HEK293 (cell line): ENCODE measurements around the gene RNF34.

Experiments used
- CTCF ChIA-PET: fragments of 350-600 bp; formaldehyde crosslinking; extraction: SDS; loops from one replicate; lab custom pipeline; 2021; ENCODE audit warnings: antibody characterized with exemption; lab: Yijun Ruan, JAX
- POLR2A ChIA-PET: fragments of 300-600 bp; formaldehyde crosslinking; extraction: SDS; loops from one replicate; lab custom pipeline; 2020; ENCODE audit warnings: antibody characterized with exemption, inconsistent platforms; lab: Yijun Ruan, JAX
- H3K27ac ChIP-seq: fragments of 200-500 bp; sonication (Bioruptor generic); 2 replicates; pipeline ENCODE4 v1.5.1; 2014; ENCODE audit warnings: low read depth, low read length, control low read depth, inconsistent platforms; ENCODE audit errors: extremely low read depth
- H3K36me3 ChIP-seq, 2 experiments: fragments of 200-500 bp in 1 of 2; sonication (Bioruptor generic) in 1 of 2; 1 replicate in 1 of 2; 2 replicates in 1 of 2; pipeline ENCODE4 v1.5.1; 2014 to 2017; ENCODE audit warnings: inconsistent platforms in 2 of 2, low read length in 2 of 2; ENCODE audit not compliant: control insufficient read depth in 2 of 2, insufficient read depth in 1 of 2
- H3K4me1 ChIP-seq: fragments of 200-500 bp; sonication (Bioruptor generic); 2 replicates; pipeline ENCODE4 v1.5.1; 2014; ENCODE audit warnings: mild to moderate bottlenecking, low read length, inconsistent platforms; ENCODE audit not compliant: control insufficient read depth, insufficient read depth
- H3K4me3 ChIP-seq: 2 replicates; pipeline ENCODE4 v1.5.1; 2011; ENCODE audit warnings: low read depth, mild to moderate bottlenecking, control low read depth, low read length, moderate library complexity
- H3K9me3 ChIP-seq: fragments of 200-500 bp; sonication (Bioruptor generic); 2 replicates; pipeline ENCODE4 v1.5.1; 2014; ENCODE audit warnings: low read depth, low read length, inconsistent platforms; ENCODE audit not compliant: control insufficient read depth, insufficient read depth
- GLI2 ChIP-seq: fragments of 450-650 bp; formaldehyde crosslinking; IDR thresholded peaks from 2 replicates; pipeline ENCODE4; 2017; ENCODE audit warnings: missing biosample characterization, missing genetic modification characterization, low read depth, borderline replicate concordance
- IKZF3 ChIP-seq: fragments of 450-650 bp; IDR thresholded peaks from 2 replicates; pipeline ENCODE4 v1.5.0; 2018; ENCODE audit warnings: missing biosample characterization, mild to moderate bottlenecking, missing genetic modification characterization, moderate library complexity
- KLF1 ChIP-seq: fragments of 450-650 bp; formaldehyde crosslinking; IDR thresholded peaks from 2 replicates; pipeline ENCODE4 v1.5.1; 2016; ENCODE audit warnings: missing biosample characterization, missing genetic modification characterization
- OVOL3 ChIP-seq: fragments of 450-650 bp; formaldehyde crosslinking; IDR thresholded peaks from 2 replicates; pipeline ENCODE4 v1.5.1; 2016; ENCODE audit warnings: missing biosample characterization, missing genetic modification characterization
- PRDM10 ChIP-seq: fragments of 450-650 bp; formaldehyde crosslinking; IDR thresholded peaks from 2 replicates; pipeline ENCODE4 v1.5.1; 2016; ENCODE audit warnings: missing biosample characterization, missing genetic modification characterization
- TCF7L2 ChIP-seq: IDR thresholded peaks from 2 replicates; pipeline ENCODE4 v1.6.1; 2011; ENCODE audit warnings: low read depth, mild to moderate bottlenecking, inconsistent platforms, low read length, moderate library complexity, borderline replicate concordance
- ZBTB11 ChIP-seq: fragments of 450-650 bp; formaldehyde crosslinking; conservative IDR thresholded peaks from 2 replicates; pipeline ENCODE4 v1.5.1; 2016; ENCODE audit warnings: low read depth, missing biosample characterization, missing genetic modification characterization
- ZNF121 ChIP-seq: fragments of 450-650 bp; formaldehyde crosslinking; IDR thresholded peaks from 2 replicates; pipeline ENCODE4 v1.5.1; 2016; ENCODE audit warnings: missing biosample characterization, missing genetic modification characterization
- ZNF2 ChIP-seq: fragments of 450-650 bp; formaldehyde crosslinking; IDR thresholded peaks from 2 replicates; pipeline ENCODE4 v1.5.1; 2016; ENCODE audit warnings: missing biosample characterization, missing genetic modification characterization
- ZNF26 ChIP-seq: fragments of 450-650 bp; formaldehyde crosslinking; IDR thresholded peaks from 2 replicates; pipeline ENCODE4 v1.5.1; 2016; ENCODE audit warnings: missing biosample characterization, missing genetic modification characterization
- ZNF529 ChIP-seq: fragments of 450-650 bp; formaldehyde crosslinking; IDR thresholded peaks from 2 replicates; pipeline ENCODE4 v1.5.1; 2017; ENCODE audit warnings: missing genetic modification characterization, missing biosample characterization; ENCODE audit not compliant: insufficient replicate concordance
- ZNF560 ChIP-seq: fragments of 450-650 bp; formaldehyde crosslinking; IDR thresholded peaks from 2 replicates; pipeline ENCODE4 v1.5.1; 2017; ENCODE audit warnings: missing biosample characterization, missing genetic modification characterization, borderline replicate concordance
- ZNF585B ChIP-seq: fragments of 450-650 bp; formaldehyde crosslinking; IDR thresholded peaks from 2 replicates; pipeline ENCODE4 v1.5.1; 2016; ENCODE audit warnings: missing biosample characterization, missing genetic modification characterization
- ZNF624 ChIP-seq: fragments of 450-650 bp; formaldehyde crosslinking; IDR thresholded peaks from 2 replicates; pipeline ENCODE4 v1.5.1; 2017; ENCODE audit warnings: missing biosample characterization, missing genetic modification characterization
- ZNF639 ChIP-seq: fragments of 450-650 bp; formaldehyde crosslinking; IDR thresholded peaks from 2 replicates; pipeline ENCODE4 v1.5.1; 2016; ENCODE audit warnings: missing biosample characterization, missing genetic modification characterization
- ZNF654 ChIP-seq: fragments of 450-650 bp; formaldehyde crosslinking; IDR thresholded peaks from 2 replicates; pipeline ENCODE4 v1.5.1; 2016; ENCODE audit warnings: low read depth, missing biosample characterization, missing genetic modification characterization
- ZNF747 ChIP-seq: fragments of 450-650 bp; formaldehyde crosslinking; IDR thresholded peaks from 2 replicates; pipeline ENCODE4 v1.5.1; 2016; ENCODE audit warnings: missing biosample characterization, missing genetic modification characterization
- ZNF768 ChIP-seq: fragments of 450-650 bp; formaldehyde crosslinking; IDR thresholded peaks from 2 replicates; pipeline ENCODE4 v1.5.1; 2018; ENCODE audit warnings: missing biosample characterization, mild to moderate bottlenecking, missing genetic modification characterization
- TF ChIP-seq, protein P1 (sequence below): fragments of 450-650 bp; formaldehyde crosslinking; IDR thresholded peaks from 2 replicates; pipeline ENCODE4 v1.5.1; 2017; ENCODE audit warnings: missing biosample characterization, missing genetic modification characterization
- TF ChIP-seq, protein P2 (sequence below): fragments of 450-650 bp; formaldehyde crosslinking; IDR thresholded peaks from 2 replicates; pipeline ENCODE4 v1.5.1; 2016; ENCODE audit warnings: missing biosample characterization, missing genetic modification characterization, low read depth

RNF34 gene

GRCh38 chr12:121439715-121440114 lies 39.8 kb downstream of the RNF34 start:
- TF ChIP-seq ZNF585B (tag by site-specific recombination) (no peak), OVOL3 (tag by site-specific recombination) (no peak)
- TF ChIP-seq, protein P1, sequence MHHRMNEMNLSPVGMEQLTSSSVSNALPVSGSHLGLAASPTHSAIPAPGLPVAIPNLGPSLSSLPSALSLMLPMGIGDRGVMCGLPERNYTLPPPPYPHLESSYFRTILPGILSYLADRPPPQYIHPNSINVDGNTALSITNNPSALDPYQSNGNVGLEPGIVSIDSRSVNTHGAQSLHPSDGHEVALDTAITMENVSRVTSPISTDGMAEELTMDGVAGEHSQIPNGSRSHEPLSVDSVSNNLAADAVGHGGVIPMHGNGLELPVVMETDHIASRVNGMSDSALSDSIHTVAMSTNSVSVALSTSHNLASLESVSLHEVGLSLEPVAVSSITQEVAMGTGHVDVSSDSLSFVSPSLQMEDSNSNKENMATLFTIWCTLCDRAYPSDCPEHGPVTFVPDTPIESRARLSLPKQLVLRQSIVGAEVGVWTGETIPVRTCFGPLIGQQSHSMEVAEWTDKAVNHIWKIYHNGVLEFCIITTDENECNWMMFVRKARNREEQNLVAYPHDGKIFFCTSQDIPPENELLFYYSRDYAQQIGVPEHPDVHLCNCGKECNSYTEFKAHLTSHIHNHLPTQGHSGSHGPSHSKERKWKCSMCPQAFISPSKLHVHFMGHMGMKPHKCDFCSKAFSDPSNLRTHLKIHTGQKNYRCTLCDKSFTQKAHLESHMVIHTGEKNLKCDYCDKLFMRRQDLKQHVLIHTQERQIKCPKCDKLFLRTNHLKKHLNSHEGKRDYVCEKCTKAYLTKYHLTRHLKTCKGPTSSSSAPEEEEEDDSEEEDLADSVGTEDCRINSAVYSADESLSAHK (tag by site-specific recombination): no peak
- ChIA-PET POLR2A (no interaction called here), CTCF (interaction anchor here (0.6 kb wide), 1 partner anchor 240 kb away, joined by 4 read pairs; no protein-coding TSS in a partner anchor)
- H3K9me3 ChIP-seq: no peaks in the 10 kb centered on the region
- no peaks in the 10 kb centered on the region for H3K4me1 ChIP-seq
- H3K27ac ChIP-seq: no peak overlapping the region
- H3K36me3 ChIP-seq: peaks cover 30 to 82% of the 10 kb centered on the region in 2 experiments
- no peak overlapping the region for H3K4me3 ChIP-seq

DNA sequence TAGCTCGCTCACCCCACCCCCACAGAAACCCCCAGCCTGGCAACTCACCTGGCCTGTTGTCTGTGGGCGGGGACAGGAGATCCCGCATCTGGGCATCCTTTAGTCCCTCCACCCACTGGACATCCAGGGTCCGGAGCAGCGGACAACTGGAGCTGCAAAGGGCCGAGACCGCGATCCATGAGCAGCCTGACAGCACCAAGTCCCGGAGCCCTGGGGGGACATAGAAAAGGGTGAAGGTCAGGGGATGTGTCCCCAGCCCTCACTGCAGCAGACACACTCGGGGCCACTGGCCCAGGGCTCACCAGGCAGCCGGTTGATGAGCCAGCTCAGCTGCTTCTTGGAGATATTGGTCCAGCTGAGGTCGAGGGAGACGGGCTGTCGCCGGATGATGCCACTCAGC lies 40.9 kb downstream of the RNF34 start:
- Histone ChIP-seq H3K4me1 (no peaks in the 10 kb centered on the region), H3K9me3 (no peaks in the 10 kb centered on the region), H3K36me3 (peaks cover 27 to 84% of the 10 kb centered on the region in 2 experiments), H3K4me3 (no peak overlapping the region), H3K27ac (no peak overlapping the region)
- ChIA-PET CTCF (interaction anchor here (1.1 to 4.6 kb wide), 2 partner anchors 39 to 107 kb away, joined by 4 to 58 read pairs; no protein-coding TSS in a partner anchor), POLR2A (interaction anchor here (0.8 kb wide), 1 partner anchor 23 kb away, joined by 3 read pairs; no protein-coding TSS in a partner anchor)
- TF ChIP-seq, protein P2, sequence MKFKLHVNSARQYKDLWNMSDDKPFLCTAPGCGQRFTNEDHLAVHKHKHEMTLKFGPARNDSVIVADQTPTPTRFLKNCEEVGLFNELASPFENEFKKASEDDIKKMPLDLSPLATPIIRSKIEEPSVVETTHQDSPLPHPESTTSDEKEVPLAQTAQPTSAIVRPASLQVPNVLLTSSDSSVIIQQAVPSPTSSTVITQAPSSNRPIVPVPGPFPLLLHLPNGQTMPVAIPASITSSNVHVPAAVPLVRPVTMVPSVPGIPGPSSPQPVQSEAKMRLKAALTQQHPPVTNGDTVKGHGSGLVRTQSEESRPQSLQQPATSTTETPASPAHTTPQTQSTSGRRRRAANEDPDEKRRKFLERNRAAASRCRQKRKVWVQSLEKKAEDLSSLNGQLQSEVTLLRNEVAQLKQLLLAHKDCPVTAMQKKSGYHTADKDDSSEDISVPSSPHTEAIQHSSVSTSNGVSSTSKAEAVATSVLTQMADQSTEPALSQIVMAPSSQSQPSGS (tag by site-specific recombination): no peak
- TF ChIP-seq TCF7L2 (no peak), ZNF654 (tag by site-specific recombination) (no peak), OVOL3 (tag by site-specific recombination) (no peak), ZNF624 (tag by site-specific recombination) (no peak), ZNF121 (tag by site-specific recombination) (no peak), IKZF3 (tag by site-specific recombination) (no peak), ZNF639 (tag by site-specific recombination) (no peak), ZNF2 (tag by site-specific recombination) (no peak), ZNF26 (tag by site-specific recombination) (no peak), GLI2 (tag by site-specific recombination) (no peak), ZNF768 (tag by site-specific recombination) (no peak), PRDM10 (tag by site-specific recombination) (no peak), ZNF747 (tag by site-specific recombination) (no peak), KLF1 (tag by site-specific recombination) (no peak), ZNF529 (tag by site-specific recombination) (no peak), ZBTB11 (tag by site-specific recombination) (no peak), ZNF560 (no peak)
